K562 (cell line): ENCODE results near the gene MTHFR. TPM values are rescaled to one million over a fixed set of nuclear protein-coding genes. Genes with fewer than 3 reads are reported as not detected.

Source experiments
- CEBPG ChIP-seq, 3 experiments: fragments of 200-800 bp in 1 of 3; sonication (Bioruptor generic) in 1 of 3; sonication (generic) in 1 of 3; formaldehyde crosslinking in 1 of 3; IDR thresholded peaks in 2 of 3; conservative IDR thresholded peaks in 1 of 3; 2 replicates each; pipeline versions ENCODE4 v1.6.1 to v1.8.0; 2016 to 2022; ENCODE audit warnings: missing compliant biosample characterization in 2 of 3, missing genetic modification characterization in 2 of 3, mild to moderate bottlenecking in 1 of 3, missing genetic modification reagents in 1 of 3
- GABPA ChIP-seq: fragments of 200-800 bp; sonication (Bioruptor generic); conservative IDR thresholded peaks from 2 replicates; pipeline ENCODE4 v1.6.1; 2016; ENCODE audit warnings: low read depth, missing genetic modification characterization, missing compliant biosample characterization
- JUND ChIP-seq, 2 experiments: IDR thresholded peaks; 2 replicates in 1 of 2; 3 replicates in 1 of 2; pipeline ENCODE4 v1.6.1; 2011; ENCODE audit warnings: borderline replicate concordance in 2 of 2, low read depth in 2 of 2, low read length in 2 of 2, improper control_type of control experiment in 1 of 2, missing biosample characterization in 1 of 2, missing genetic modification characterization in 1 of 2, missing genetic modification reagents in 1 of 2
- NCOR1 ChIP-seq: fragments of 450-650 bp; IDR thresholded peaks from 2 replicates; pipeline ENCODE4 v1.6.1; 2016; ENCODE audit warnings: mild to moderate bottlenecking, moderate library complexity
- NEUROD1 ChIP-seq: fragments of 150-350 bp; IDR thresholded peaks from 2 replicates; pipeline ENCODE4 v1.6.1; 2014; ENCODE audit warnings: borderline replicate concordance, low read length, low read depth; ENCODE audit not compliant: partially characterized antibody
- NFIC ChIP-seq: fragments of 450-650 bp; IDR thresholded peaks from 2 replicates; pipeline ENCODE4 v1.6.1; 2017; ENCODE audit warnings: mild to moderate bottlenecking, inconsistent platforms
- NKRF ChIP-seq: fragments of 450-650 bp; IDR thresholded peaks from 2 replicates; pipeline ENCODE4 v1.6.1; 2016; ENCODE audit warnings: borderline replicate concordance
- SMARCE1 ChIP-seq: fragments of 450-650 bp; IDR thresholded peaks from 2 replicates; pipeline ENCODE4 v1.7.1; 2016; ENCODE audit warnings: mild to moderate bottlenecking
- SRF ChIP-seq, 2 experiments: fragments of 250-450, 450-650 bp in 1 of 2; sonication (Bioruptor Pico) in 1 of 2; sonication (generic) in 1 of 2; formaldehyde crosslinking; IDR thresholded peaks; 2 replicates each; pipeline versions ENCODE4 v1.5.0 to v1.5.1; 2020 to 2022; ENCODE audit warnings: mild to moderate bottlenecking in 1 of 2, missing genetic modification reagents in 1 of 2
- TAL1 ChIP-seq: fragments of 450-650 bp; IDR thresholded peaks from 2 replicates; pipeline ENCODE4 v1.6.1; 2016; ENCODE audit warnings: mild to moderate bottlenecking
- XRCC3 ChIP-seq: fragments of 450-650 bp; IDR thresholded peaks from 2 replicates; pipeline ENCODE4 v1.6.1; 2017; ENCODE audit warnings: mild to moderate bottlenecking, moderate library complexity
- ZNF3 ChIP-seq: fragments of 250-450 bp; sonication (Bioruptor Pico); IDR thresholded peaks from 2 replicates; pipeline ENCODE4 v1.5.0; 2021; ENCODE audit warnings: mild to moderate bottlenecking, moderate library complexity
- ZNF408 ChIP-seq: fragments of 250-450 bp; sonication (Bioruptor Pico); IDR thresholded peaks from 2 replicates; pipeline ENCODE4 v1.4.0; 2020; ENCODE audit warnings: low read depth, mild to moderate bottlenecking, moderate library complexity
- polyA plus RNA-seq, 8 experiments: library from polyadenylated mRNA; depleted of rRNA in 4 of 8; stranded (reverse) in 5 of 8; unstranded in 3 of 8; fragments of >200 nt; fragmentation: Nextera tagmentation in 2 of 8; fragmentation: Illumina TruSeq in 1 of 8; extraction: Ambion mirVana in 2 of 8; extraction: Trizol in 1 of 8; gene quantifications; 2 replicates each; pipeline versions ENCODE4 v1.2.1 to v1.2.3, GENCODE V29; 2011 to 2014; ENCODE audit warnings: inconsistent platforms in 1 of 8, missing spikeins in 1 of 8
- total RNA-seq, 7 experiments: library from RNA; depleted of rRNA in 6 of 7; stranded (reverse); fragments of >200 nt in 6 of 7; fragmentation: Illumina TruSeq in 2 of 7; extraction: Trizol in 2 of 7; gene quantifications; 2 replicates each; pipeline versions ENCODE4 v1.2.1 to v1.2.3, GENCODE V29; 2011 to 2021; ENCODE audit warnings: low replicate concordance in 1 of 7
- TF ChIP-seq, protein P1 (sequence below), 2 experiments: fragments of 250-450 bp in 1 of 2; fragments of 450-650 bp in 1 of 2; sonication (Bioruptor Pico) in 1 of 2; IDR thresholded peaks; 2 replicates each; pipeline versions ENCODE4 v1.6.1 to v1.8.0; 2016 to 2021; ENCODE audit warnings: mild to moderate bottlenecking in 2 of 2, moderate library complexity in 2 of 2, missing compliant biosample characterization in 1 of 2, missing genetic modification characterization in 1 of 2
- TF ChIP-seq, protein P2 (sequence below): sonication (generic); formaldehyde crosslinking; IDR thresholded peaks from 2 replicates; pipeline ENCODE4 v1.4.0; 2020; ENCODE audit warnings: mild to moderate bottlenecking, missing genetic modification reagents
- TF ChIP-seq, protein P3 (sequence below), 2 experiments: fragments of 150-350 bp in 1 of 2; IDR thresholded peaks; 2 replicates each; pipeline ENCODE4 v1.6.1; 2012 to 2016; ENCODE audit warnings: low read depth in 2 of 2, low read length in 2 of 2, mild to moderate bottlenecking in 1 of 2, moderate library complexity in 1 of 2

The MTHFR gene
- total and polyA plus RNA-seq, 9 of the 15 experiments (the other 6 are each of a cell fraction or from before 2014, with no cell fraction given), result 5.0 to 104 (median 62.6) TPM

DNA sequence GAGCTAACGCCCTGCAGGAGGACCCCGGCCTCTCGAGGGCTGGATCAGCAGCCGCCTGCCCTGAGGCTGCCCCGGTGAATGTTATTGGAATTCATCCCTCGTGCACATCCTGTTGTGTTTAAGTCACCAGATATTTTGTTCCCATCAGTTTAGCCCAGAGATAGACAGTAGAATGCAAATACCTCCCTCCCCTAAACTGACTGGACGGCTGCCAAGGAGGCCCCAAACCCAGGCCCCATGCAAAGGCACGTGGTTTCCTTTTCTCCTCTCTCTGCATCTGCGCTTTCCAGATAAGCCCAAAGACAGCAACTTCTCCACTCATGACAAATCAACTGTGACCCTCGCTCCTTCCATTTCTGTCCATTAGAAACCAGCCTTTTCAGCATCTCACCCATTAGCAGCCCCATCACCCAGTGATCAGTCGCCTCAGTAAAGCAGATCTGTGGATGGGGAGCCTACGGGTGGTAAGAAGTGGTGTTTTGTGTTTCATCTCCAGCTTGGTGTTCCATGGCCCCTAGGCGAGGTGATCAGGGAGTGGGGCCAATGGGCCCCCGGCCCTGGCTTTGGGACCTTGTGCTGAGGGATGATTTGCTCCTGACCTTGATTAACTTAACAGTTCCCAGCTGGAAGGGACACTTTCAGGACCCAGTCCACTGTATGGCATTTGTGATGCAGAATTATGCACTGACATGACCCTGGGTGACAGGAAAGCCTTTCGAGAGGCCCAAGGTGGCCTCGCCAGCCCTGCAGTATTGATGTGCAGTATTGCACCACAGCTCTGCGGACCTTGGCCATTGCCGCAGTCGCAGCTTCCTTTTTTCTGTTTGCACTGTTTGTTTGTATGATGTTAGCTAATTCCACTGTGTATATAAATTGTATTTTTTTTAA lies 36.6 kb upstream of the MTHFR start (continued):
- peak; percentile 100 for TF ChIP-seq NFIC
- TF ChIP-seq, protein P1, sequence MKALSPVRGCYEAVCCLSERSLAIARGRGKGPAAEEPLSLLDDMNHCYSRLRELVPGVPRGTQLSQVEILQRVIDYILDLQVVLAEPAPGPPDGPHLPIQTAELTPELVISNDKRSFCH (CRISPR knock-in tag; IDR thresholded peaks at IDR 0.05), result no peak
- TF ChIP-seq, protein P1 (tag; IDR thresholded peaks at IDR 0.05), result peak; percentile 83
- TF ChIP-seq TAL1, result peak; percentile 94
- 0 out of 4 replicates have a peak, but pooled peaks of 1 of the 2 experiments have one; percentile 66 for TF ChIP-seq SRF (CRISPR knock-in tag; IDR thresholded peaks at IDR 0.05)
- TF ChIP-seq, protein P2, sequence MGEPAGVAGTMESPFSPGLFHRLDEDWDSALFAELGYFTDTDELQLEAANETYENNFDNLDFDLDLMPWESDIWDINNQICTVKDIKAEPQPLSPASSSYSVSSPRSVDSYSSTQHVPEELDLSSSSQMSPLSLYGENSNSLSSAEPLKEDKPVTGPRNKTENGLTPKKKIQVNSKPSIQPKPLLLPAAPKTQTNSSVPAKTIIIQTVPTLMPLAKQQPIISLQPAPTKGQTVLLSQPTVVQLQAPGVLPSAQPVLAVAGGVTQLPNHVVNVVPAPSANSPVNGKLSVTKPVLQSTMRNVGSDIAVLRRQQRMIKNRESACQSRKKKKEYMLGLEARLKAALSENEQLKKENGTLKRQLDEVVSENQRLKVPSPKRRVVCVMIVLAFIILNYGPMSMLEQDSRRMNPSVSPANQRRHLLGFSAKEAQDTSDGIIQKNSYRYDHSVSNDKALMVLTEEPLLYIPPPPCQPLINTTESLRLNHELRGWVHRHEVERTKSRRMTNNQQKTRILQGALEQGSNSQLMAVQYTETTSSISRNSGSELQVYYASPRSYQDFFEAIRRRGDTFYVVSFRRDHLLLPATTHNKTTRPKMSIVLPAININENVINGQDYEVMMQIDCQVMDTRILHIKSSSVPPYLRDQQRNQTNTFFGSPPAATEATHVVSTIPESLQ, result no peak
- no peak for TF ChIP-seq ZNF408
- peak; percentile 95 for TF ChIP-seq NCOR1
- peak; percentile 60 for TF ChIP-seq GABPA (tag)
- TF ChIP-seq, protein P3, sequence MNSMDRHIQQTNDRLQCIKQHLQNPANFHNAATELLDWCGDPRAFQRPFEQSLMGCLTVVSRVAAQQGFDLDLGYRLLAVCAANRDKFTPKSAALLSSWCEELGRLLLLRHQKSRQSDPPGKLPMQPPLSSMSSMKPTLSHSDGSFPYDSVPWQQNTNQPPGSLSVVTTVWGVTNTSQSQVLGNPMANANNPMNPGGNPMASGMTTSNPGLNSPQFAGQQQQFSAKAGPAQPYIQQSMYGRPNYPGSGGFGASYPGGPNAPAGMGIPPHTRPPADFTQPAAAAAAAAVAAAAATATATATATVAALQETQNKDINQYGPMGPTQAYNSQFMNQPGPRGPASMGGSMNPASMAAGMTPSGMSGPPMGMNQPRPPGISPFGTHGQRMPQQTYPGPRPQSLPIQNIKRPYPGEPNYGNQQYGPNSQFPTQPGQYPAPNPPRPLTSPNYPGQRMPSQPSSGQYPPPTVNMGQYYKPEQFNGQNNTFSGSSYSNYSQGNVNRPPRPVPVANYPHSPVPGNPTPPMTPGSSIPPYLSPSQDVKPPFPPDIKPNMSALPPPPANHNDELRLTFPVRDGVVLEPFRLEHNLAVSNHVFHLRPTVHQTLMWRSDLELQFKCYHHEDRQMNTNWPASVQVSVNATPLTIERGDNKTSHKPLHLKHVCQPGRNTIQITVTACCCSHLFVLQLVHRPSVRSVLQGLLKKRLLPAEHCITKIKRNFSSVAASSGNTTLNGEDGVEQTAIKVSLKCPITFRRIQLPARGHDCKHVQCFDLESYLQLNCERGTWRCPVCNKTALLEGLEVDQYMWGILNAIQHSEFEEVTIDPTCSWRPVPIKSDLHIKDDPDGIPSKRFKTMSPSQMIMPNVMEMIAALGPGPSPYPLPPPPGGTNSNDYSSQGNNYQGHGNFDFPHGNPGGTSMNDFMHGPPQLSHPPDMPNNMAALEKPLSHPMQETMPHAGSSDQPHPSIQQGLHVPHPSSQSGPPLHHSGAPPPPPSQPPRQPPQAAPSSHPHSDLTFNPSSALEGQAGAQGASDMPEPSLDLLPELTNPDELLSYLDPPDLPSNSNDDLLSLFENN (IDR thresholded peaks at IDR 0.05; ENCODE audit: low read depth in 2 of 2, low read length in 2 of 2), result peak in 1 of 2 experiments; percentile 81; a peak in 2 of 4 replicates
- TF ChIP-seq CEBPG (CRISPR knock-in tag; IDR thresholded peaks at IDR 0.05), result peak; percentile 64
- TF ChIP-seq CEBPG (tag; conservative IDR thresholded peaks at IDR 0.05 in 1 of 2, IDR thresholded peaks at IDR 0.05 in 1 of 2), result 0 out of 4 replicates have a peak, but pooled peaks of 1 of the 2 experiments have one; percentile 19
- TF ChIP-seq JUND (IDR thresholded peaks at IDR 0.05; ENCODE audit: borderline replicate concordance, low read depth, low read length), result peak; percentile 82
- TF ChIP-seq JUND (tag; IDR thresholded peaks at IDR 0.05; ENCODE audit: borderline replicate concordance, low read depth, low read length), result peak; percentile 13; the same call in 1 of the 3 replicates
- TF ChIP-seq NEUROD1, result peak; percentile 91
- no peak for TF ChIP-seq XRCC3
- no peak for TF ChIP-seq ZNF3
- TF ChIP-seq NKRF, result peak; percentile 93; the same call in 1 of the 2 replicates
- TF ChIP-seq SMARCE1, result peak; percentile 96
